HG03439 (cell line): ENCODE results near the gene FURIN.
"Not testable (repeated sequence)": the region's sequence is repeated elsewhere in the genome, so short reads cannot be mapped to it uniquely, and the experiment has no call there.

ENCODE experiments used
- ATAC-seq: cut with Tn5 transposase; IDR thresholded peaks from one replicate; pipeline ENCODE4 v1.9.1; 2021; ENCODE audit warnings: mild to moderate bottlenecking, moderate library complexity; ENCODE audit not compliant: unreplicated experiment

Gene FURIN

GRCh38 chr15:90914305-90915080 is 46.1 kb downstream of the FURIN start:
- no peak for ATAC-seq

GRCh38 chr15:90915216-90915807 is 46.9 kb downstream of the FURIN start:
- no peak for ATAC-seq

GRCh38 chr15:90915808-90916440 is 47.5 kb downstream of the FURIN start:
- no peak for ATAC-seq

GRCh38 chr15:90916461-90916860 is 48.1 kb downstream of the FURIN start:
- ATAC-seq: no peak

- no peak for ATAC-seq
These were observed 49.2 kb downstream of the FURIN start for GRCh38 chr15:90917569-90917968.

GRCh38 chr15:90918034-90918788 is 49.8 kb downstream of the FURIN start:
- ATAC-seq: no peak

- ATAC-seq: no peak
These were observed 50.4 kb downstream of the FURIN start for GRCh38 chr15:90918835-90919234.

- ATAC-seq: no peak
These were observed 53.5 kb downstream of the FURIN start for GRCh38 chr15:90921887-90922286.

- peak; percentile 80 for ATAC-seq
These were observed 54.4 kb downstream of the FURIN start for GRCh38 chr15:90922712-90923322.

GRCh38 chr15:90924375-90924774 is 56.0 kb downstream of the FURIN start:
- ATAC-seq: peak; percentile 56

- not testable (repeated sequence) for ATAC-seq
These were observed 58.4 kb downstream of the FURIN start for GRCh38 chr15:90926766-90927165.

- ATAC-seq: not testable (repeated sequence)
These were observed 59.7 kb downstream of the FURIN start for GRCh38 chr15:90928106-90928505.

- no peak for ATAC-seq
These were observed 61.0 kb downstream of the FURIN start for GRCh38 chr15:90929246-90930019.

- ATAC-seq: no peak
These were observed 62.6 kb downstream of the FURIN start for GRCh38 chr15:90930861-90931574.

- ATAC-seq: no peak
These were observed 63.1 kb downstream of the FURIN start for GRCh38 chr15:90931575-90931827.

GRCh38 chr15:90931828-90932659 is 63.7 kb downstream of the FURIN start, which contains the start of gene HDDC3:
TSS of gene HDDC3 (minus strand) at chr15:90932549. CDS start at chr15:90932540, 9 bp downstream.
- peak; percentile 45 for ATAC-seq

GRCh38 chr15:90932660-90932991 is 64.2 kb downstream of the FURIN start:
- no peak for ATAC-seq
